Measurements from ENCODE around the gene PSMD1. TPM values are rescaled to one million over a fixed set of nuclear protein-coding genes. Genes with fewer than 3 reads are reported as not detected.
"Not testable (repeated sequence)": the region's sequence is repeated elsewhere in the genome, so short reads cannot be mapped to it uniquely, and the experiment has no call there.

Gene PSMD1
- total RNA-seq, 4 donors from 2014 or later, result 47.3 to 55.2 (median 52.3) TPM

DNA sequence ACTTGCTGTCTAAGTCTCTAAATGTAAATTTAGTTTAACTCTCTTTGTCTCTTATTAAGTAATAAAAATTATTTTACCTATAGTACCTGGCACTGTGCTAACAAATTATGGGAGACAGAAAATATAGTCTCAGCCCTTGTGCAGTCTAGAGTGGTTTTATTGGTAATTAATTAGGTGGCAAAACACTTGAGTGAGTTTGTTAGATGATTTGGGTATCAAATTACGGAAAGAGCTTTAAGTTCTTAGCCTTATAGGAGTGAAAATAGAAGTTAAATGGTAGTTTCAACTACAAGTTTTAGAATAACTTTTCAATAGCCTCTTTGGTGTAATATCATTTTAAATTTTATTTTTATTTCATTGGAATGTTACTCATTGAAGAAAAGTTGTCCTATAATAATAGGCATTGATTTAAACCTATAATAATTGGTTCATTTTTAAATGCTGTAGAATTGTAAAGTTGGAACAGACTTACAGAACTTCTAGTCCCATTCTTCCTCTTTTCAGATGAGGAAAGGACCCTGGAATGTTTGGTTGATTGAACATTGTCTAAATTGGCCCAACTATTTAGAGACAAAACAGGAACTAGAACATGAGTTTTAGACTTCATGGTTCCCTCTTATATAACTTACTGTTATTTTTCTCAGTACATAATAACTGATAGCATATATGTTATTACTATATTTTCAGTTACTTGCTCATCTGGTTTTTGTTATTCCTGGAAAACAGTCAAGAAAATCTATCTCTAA lies 78.4 kb downstream of the PSMD1 start:
- Histone ChIP-seq H3K27me3 (no peaks in the 10 kb centered on the region), H3K36me3 (peaks cover 0 to 5% (median 3%) of the 10 kb centered on the region in 4 donors), H3K4me3 (no peak overlapping the region), H3K4me1 (peaks cover 0 to 25% (median 5%) of the 10 kb centered on the region in 4 donors), H3K27ac (replicated peaks in 1 of 4) (peak overlapping the region in 1 of 4 donors; percentile 5), H3K9me3 (no peaks in the 10 kb centered on the region)
- WGBS, result 92% methylated on average over 1 of the region's 1 CpG
- intact Hi-C loops (cut with DNase I), result no loop called here
- TF ChIP-seq POLR2A (IDR thresholded peaks at IDR 0.05; ENCODE audit: low read depth) (no peak), EP300 (IDR thresholded peaks at IDR 0.05) (no peak), POLR2AphosphoS5 (IDR thresholded peaks at IDR 0.05) (no peak)
- TF ChIP-seq, protein P1, sequence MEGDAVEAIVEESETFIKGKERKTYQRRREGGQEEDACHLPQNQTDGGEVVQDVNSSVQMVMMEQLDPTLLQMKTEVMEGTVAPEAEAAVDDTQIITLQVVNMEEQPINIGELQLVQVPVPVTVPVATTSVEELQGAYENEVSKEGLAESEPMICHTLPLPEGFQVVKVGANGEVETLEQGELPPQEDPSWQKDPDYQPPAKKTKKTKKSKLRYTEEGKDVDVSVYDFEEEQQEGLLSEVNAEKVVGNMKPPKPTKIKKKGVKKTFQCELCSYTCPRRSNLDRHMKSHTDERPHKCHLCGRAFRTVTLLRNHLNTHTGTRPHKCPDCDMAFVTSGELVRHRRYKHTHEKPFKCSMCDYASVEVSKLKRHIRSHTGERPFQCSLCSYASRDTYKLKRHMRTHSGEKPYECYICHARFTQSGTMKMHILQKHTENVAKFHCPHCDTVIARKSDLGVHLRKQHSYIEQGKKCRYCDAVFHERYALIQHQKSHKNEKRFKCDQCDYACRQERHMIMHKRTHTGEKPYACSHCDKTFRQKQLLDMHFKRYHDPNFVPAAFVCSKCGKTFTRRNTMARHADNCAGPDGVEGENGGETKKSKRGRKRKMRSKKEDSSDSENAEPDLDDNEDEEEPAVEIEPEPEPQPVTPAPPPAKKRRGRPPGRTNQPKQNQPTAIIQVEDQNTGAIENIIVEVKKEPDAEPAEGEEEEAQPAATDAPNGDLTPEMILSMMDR (IDR thresholded peaks at IDR 0.05), result no peak
- DNase-seq (ENCODE audit: extremely low spot score), result no peak

DNA sequence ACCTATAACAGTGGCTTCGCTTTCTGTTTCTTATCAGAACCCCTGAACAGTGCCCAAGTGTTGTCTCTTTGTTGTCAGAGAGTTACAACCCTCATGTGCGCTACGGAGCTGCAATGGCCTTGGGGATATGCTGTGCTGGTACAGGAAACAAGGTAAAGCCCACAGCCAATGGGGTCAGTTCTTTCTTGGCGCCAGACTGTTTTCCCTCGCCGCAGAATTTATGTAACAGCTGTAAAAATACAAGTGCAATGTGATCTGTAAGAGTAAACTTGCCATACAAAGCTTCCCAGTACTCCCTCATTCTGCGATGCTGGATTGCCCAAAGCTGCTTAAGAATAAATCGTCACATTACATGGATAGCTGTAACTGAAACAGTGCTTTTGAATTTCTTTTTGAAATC lies 82.0 kb downstream of the PSMD1 start:
- peaks cover 0 to 4% (median under 1%) of the 10 kb centered on the region in 4 donors for H3K4me1 ChIP-seq
- peaks cover 0 to 13% (median 10%) of the 10 kb centered on the region in 4 donors for H3K36me3 ChIP-seq
- no peak for DNase-seq (ENCODE audit: extremely low spot score)
- peak overlapping the region in 1 of 4 donors; percentile 7 for H3K4me3 ChIP-seq
- H3K27me3 ChIP-seq, result no peaks in the 10 kb centered on the region
- peak overlapping the region; percentile 18 to 65 (median 40) for H3K27ac ChIP-seq (replicated peaks in 1 of 4)
- WGBS, result 55% methylated on average over 8 of the region's 8 CpGs
- TF ChIP-seq POLR2AphosphoS5 (IDR thresholded peaks at IDR 0.05) (no peak), POLR2A (IDR thresholded peaks at IDR 0.05; ENCODE audit: low read depth) (no peak), EP300 (IDR thresholded peaks at IDR 0.05) (no peak)
- TF ChIP-seq, protein P1 (IDR thresholded peaks at IDR 0.05), result no peak
- intact Hi-C loops (cut with DNase I), result no loop called here
- H3K9me3 ChIP-seq, result no peaks in the 10 kb centered on the region

DNA sequence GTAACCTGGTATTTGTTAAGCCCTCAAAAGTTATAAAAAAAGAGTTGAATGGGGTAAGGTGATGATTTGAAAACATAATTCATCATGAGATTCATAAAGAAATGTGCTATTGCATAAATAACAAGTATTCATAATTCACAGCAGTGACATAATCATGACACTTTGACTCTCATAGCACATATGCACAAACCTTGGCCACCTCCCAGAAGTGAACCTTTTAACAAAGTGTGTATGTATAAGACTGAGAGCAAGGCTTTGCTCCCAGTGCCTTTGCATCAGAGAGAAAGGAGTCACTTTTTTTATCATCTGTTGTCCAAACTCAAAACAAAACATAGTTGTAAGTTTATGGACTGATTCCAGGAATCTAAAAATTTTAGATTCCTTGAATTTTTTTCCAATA lies 83.1 kb downstream of the PSMD1 start:
- TF ChIP-seq POLR2AphosphoS5 (IDR thresholded peaks at IDR 0.05), result no peak
- TF ChIP-seq, protein P1 (IDR thresholded peaks at IDR 0.05), result no peak
- TF ChIP-seq EP300 (IDR thresholded peaks at IDR 0.05), result no peak
- no peak for TF ChIP-seq POLR2A (IDR thresholded peaks at IDR 0.05; ENCODE audit: low read depth)
- Histone ChIP-seq H3K36me3 (peaks cover 0 to 13% (median 10%) of the 10 kb centered on the region in 4 donors), H3K27ac (replicated peaks in 1 of 4) (no peak overlapping the region), H3K27me3 (no peaks in the 10 kb centered on the region), H3K4me3 (no peak overlapping the region), H3K9me3 (no peaks in the 10 kb centered on the region), H3K4me1 (peaks cover 0 to 4% (median 0%) of the 10 kb centered on the region in 4 donors)
- no peak for DNase-seq (ENCODE audit: extremely low spot score)
- intact Hi-C loops (cut with DNase I), result no loop called here

DNA sequence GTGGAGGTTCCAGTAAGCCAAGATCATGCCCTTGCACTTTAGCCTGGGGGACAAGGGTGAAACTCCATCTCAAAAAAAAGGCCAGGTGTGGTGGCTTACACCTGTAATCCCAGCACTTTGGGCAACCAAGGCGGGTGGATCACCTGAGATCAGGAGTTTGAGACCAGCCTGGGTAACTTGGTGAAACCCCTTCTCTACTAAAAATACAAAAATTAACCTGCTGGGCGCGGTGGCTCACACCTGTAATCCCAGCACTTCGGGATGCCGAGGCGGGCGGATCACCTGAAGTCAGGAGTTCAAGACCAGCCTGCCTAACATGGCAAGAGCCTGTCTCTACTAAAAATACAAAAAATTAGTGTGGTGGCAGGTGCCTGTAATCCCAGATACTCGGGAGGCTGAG lies 84.1 kb downstream of the PSMD1 start:
- H3K27me3 ChIP-seq; H3K27ac ChIP-seq (replicated peaks in 1 of 4); H3K4me1 ChIP-seq; H3K4me3 ChIP-seq; DNase-seq (ENCODE audit: extremely low spot score); H3K9me3 ChIP-seq; intact Hi-C loops (cut with DNase I): not testable (repeated sequence)
- H3K36me3 ChIP-seq, result peaks cover 0 to 13% (median 10%) of the 10 kb centered on the region in 4 donors
- WGBS, result over 99% methylated on average over 8 of the region's 8 CpGs

DNA sequence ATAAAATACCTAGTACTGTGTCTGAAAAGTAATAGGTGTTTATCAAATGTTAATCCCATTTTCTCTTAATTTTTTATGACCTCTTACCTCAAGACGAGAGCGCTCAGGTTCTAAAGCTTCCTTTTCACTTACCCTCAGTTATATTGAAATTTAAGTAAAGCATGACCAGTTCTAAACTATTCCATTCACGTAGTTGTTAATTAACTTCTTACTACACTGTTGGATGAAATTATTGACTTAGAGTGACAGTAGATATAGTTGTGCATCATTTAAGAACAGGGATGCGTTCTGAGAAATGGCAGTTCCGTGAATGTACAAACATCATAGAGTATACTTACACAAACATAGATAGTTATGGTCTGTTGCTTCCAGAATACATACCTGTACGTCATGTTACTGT lies 88.2 kb downstream of the PSMD1 start:
- no peaks in the 10 kb centered on the region for H3K9me3 ChIP-seq
- H3K4me1 ChIP-seq, result peaks cover 0 to 22% (median 16%) of the 10 kb centered on the region in 4 donors
- TF ChIP-seq POLR2AphosphoS5 (IDR thresholded peaks at IDR 0.05) (no peak), EP300 (IDR thresholded peaks at IDR 0.05) (no peak), POLR2A (IDR thresholded peaks at IDR 0.05; ENCODE audit: low read depth) (no peak)
- TF ChIP-seq, protein P1 (IDR thresholded peaks at IDR 0.05), result no peak
- 98% methylated on average over 6 of the region's 6 CpGs for WGBS
- H3K4me3 ChIP-seq, result no peak overlapping the region
- H3K27me3 ChIP-seq, result no peaks in the 10 kb centered on the region
- H3K27ac ChIP-seq (replicated peaks in 1 of 4), result no peak overlapping the region
- DNase-seq (ENCODE audit: extremely low spot score), result no peak
- H3K36me3 ChIP-seq, result peaks cover 0 to 47% (median 19%) of the 10 kb centered on the region in 4 donors
- intact Hi-C loops (cut with DNase I), result no loop called here

All from esophagus muscularis mucosa (tissue), 4 donors.